HG03159 (cell line): ENCODE results near the gene CD84.
"Not testable (repeated sequence)": the region's sequence is repeated elsewhere in the genome, so short reads cannot be mapped to it uniquely, and the experiment has no call there.

Experiments
- ATAC-seq: cut with Tn5 transposase; IDR thresholded peaks from one replicate; pipeline ENCODE4 v1.9.1; 2021; ENCODE audit warnings: mild to moderate bottlenecking, moderate library complexity; ENCODE audit not compliant: unreplicated experiment

Gene CD84

GRCh38 chr1:160576390-160576789 lies 2.9 kb downstream of the CD84 start:
- ATAC-seq = no peak

- no peak for ATAC-seq
Observed at GRCh38 chr1:160575112-160575664, 4.1 kb downstream of the CD84 start.

- ATAC-seq = no peak
Observed at GRCh38 chr1:160570840-160571239, 8.5 kb downstream of the CD84 start.

GRCh38 chr1:160569806-160570205 lies 9.5 kb downstream of the CD84 start:
- ATAC-seq = no peak

- no peak for ATAC-seq
Observed at GRCh38 chr1:160567858-160568682, 11.2 kb downstream of the CD84 start.

- ATAC-seq = no peak
Observed at GRCh38 chr1:160567341-160567740, 12.0 kb downstream of the CD84 start.

- no peak for ATAC-seq
Observed at GRCh38 chr1:160565564-160565963, 13.7 kb downstream of the CD84 start.

- not testable (repeated sequence) for ATAC-seq
Observed at GRCh38 chr1:160563230-160563629, 16.1 kb downstream of the CD84 start.

- ATAC-seq = not testable (repeated sequence)
Observed at GRCh38 chr1:160562745-160563144, 16.6 kb downstream of the CD84 start.

- ATAC-seq = no peak
Observed at GRCh38 chr1:160560806-160561205, 18.5 kb downstream of the CD84 start.

- ATAC-seq = no peak
Observed at GRCh38 chr1:160560045-160560705, 19.1 kb downstream of the CD84 start.

- not testable (repeated sequence) for ATAC-seq
Observed at GRCh38 chr1:160559437-160559836, 19.9 kb downstream of the CD84 start.

- ATAC-seq = no peak
Observed at GRCh38 chr1:160558660-160559380, 20.5 kb downstream of the CD84 start.

- no peak for ATAC-seq
Observed at GRCh38 chr1:160553778-160554177, 25.5 kb downstream of the CD84 start.

GRCh38 chr1:160552425-160552824 lies 26.9 kb downstream of the CD84 start:
- ATAC-seq = no peak

- ATAC-seq = no peak
Observed at GRCh38 chr1:160550572-160551034, 28.7 kb downstream of the CD84 start.

- ATAC-seq = no peak
Observed at GRCh38 chr1:160549665-160550006, 29.7 kb downstream of the CD84 start.

GRCh38 chr1:160548960-160549664 lies 30.2 kb downstream of the CD84 start:
- ATAC-seq = peak; percentile 49

GRCh38 chr1:160548183-160548582 lies 31.1 kb downstream of the CD84 start:
- peak; percentile 39 for ATAC-seq

- ATAC-seq = no peak
Observed at GRCh38 chr1:160547422-160547821, 31.9 kb downstream of the CD84 start.

GRCh38 chr1:160546942-160547341 lies 32.4 kb downstream of the CD84 start:
- ATAC-seq = no peak
